ENCODE data around the gene SMPD2.

GRCh38 chr6:109455437-109456110 is 15.1 kb downstream of the SMPD2 start, which contains the start of gene MICAL1:
- TF ChIP-seq CTCF (conservative IDR thresholded peaks at IDR 0.05; ENCODE audit: low read depth, low read length) (peak; percentile 33), MAFK (IDR thresholded peaks at IDR 0.05; ENCODE audit: low read depth, low read length) (no peak), FOS (IDR thresholded peaks at IDR 0.05; ENCODE audit: low read depth, low read length) (no peak), MXI1 (IDR thresholded peaks at IDR 0.05; ENCODE audit: borderline replicate concordance, low read depth, low read length) (0 out of 2 replicates have a peak, but pooled peaks have one; percentile 16), USF2 (IDR thresholded peaks at IDR 0.05; ENCODE audit: low read depth, low read length) (no peak), POLR2A (IDR thresholded peaks at IDR 0.05; ENCODE audit: low read depth, low read length) (no peak), RFX5 (IDR thresholded peaks at IDR 0.05; ENCODE audit: low read depth, low read length) (no peak), CEBPB (IDR thresholded peaks at IDR 0.05; ENCODE audit: low read depth, low read length) (no peak), BHLHE40 (IDR thresholded peaks at IDR 0.05; ENCODE audit: low read depth, low read length) (no peak), ELK1 (IDR thresholded peaks at IDR 0.05; ENCODE audit: borderline replicate concordance, low read depth, low read length) (no peak)

Data from IMR-90 (cell line).